ENCODE data around the gene GIT2.

DNA sequence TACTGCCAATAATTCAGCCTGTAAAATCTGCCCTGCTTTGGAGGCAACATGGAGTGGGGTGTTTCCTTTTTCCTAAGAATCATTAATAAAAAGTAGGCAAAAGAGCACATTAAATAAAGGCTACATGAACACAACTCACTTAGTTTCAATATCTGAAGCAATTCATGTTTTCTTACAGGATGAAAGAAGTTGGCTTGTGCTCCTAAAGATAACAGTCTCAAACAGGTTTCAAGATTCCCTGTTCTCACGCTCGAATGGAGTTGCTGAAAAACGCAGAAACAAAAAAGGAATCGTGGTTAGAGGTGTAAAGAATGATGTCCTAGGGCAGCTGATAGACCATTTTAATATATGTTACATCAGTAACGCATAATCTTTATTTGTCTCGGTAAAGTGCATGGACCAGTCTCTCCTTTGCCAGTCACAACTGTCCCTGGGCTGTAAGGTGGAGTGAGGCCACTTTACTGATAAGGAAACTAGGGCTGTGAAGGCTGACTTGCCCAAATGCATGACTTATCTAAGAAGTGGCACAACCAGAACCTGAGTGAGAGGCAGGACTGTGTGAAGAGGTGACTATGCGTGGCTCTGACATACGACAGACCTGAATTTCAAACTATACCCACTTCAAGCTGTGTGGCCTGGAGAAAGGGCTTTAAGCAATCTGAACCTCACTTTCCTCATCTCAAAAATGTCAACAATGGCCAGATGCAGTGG lies 12.6 kb downstream of the GIT2 start:
- TF ChIP-seq, protein P1, sequence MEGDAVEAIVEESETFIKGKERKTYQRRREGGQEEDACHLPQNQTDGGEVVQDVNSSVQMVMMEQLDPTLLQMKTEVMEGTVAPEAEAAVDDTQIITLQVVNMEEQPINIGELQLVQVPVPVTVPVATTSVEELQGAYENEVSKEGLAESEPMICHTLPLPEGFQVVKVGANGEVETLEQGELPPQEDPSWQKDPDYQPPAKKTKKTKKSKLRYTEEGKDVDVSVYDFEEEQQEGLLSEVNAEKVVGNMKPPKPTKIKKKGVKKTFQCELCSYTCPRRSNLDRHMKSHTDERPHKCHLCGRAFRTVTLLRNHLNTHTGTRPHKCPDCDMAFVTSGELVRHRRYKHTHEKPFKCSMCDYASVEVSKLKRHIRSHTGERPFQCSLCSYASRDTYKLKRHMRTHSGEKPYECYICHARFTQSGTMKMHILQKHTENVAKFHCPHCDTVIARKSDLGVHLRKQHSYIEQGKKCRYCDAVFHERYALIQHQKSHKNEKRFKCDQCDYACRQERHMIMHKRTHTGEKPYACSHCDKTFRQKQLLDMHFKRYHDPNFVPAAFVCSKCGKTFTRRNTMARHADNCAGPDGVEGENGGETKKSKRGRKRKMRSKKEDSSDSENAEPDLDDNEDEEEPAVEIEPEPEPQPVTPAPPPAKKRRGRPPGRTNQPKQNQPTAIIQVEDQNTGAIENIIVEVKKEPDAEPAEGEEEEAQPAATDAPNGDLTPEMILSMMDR (IDR thresholded peaks at IDR 0.05): no peak
- no peak for TF ChIP-seq POLR2A (IDR thresholded peaks at IDR 0.05)
